SK-N-SH (cell line): ENCODE measurements around the gene NKAIN4. TPM values are rescaled to one million over a fixed set of nuclear protein-coding genes. Genes with fewer than 3 reads are reported as not detected.

Experiments
- CTCF ChIA-PET: fragments of 300-600, 350-600 bp; formaldehyde crosslinking; extraction: SDS; loops from one replicate; lab custom pipeline; 2021; lab: Yijun Ruan, JAX
- POLR2A ChIA-PET: fragments of 350-600 bp; sonication (Branson Sonifier 250); formaldehyde crosslinking; extraction: SDS; loops from one replicate; lab custom pipeline; 2020; ENCODE audit warnings: antibody characterized with exemption, inconsistent platforms; lab: Yijun Ruan, JAX
- DNase-seq: peaks from one replicate; pipeline ENCODE4 v3.0.0; 2012
- H2AFZ ChIP-seq: fragments of 200-600 bp; sonication (generic); 2 replicates; pipeline ENCODE4 v1.8.1; 2016; ENCODE audit warnings: antibody characterized with exemption, mild to moderate bottlenecking, low read depth
- H3F3A ChIP-seq: fragments of 200-600 bp; sonication (generic); replicated peaks from 2 replicates; pipeline ENCODE3; 2016; ENCODE audit warnings: antibody characterized with exemption, mild to moderate bottlenecking; ENCODE audit not compliant: insufficient read depth
- H3K27ac ChIP-seq, 2 experiments: fragments of 200-500 bp in 1 of 2; fragments of 200-600 bp in 1 of 2; sonication (Bioruptor generic) in 1 of 2; sonication (generic), shearing (Covaris generic) in 1 of 2; 2 replicates each; pipeline versions ENCODE4 v1.5.1 to v1.6.1; 2014 to 2016; ENCODE audit warnings: low read depth in 2 of 2, inconsistent platforms in 1 of 2, low read length in 1 of 2, mild to moderate bottlenecking in 1 of 2, mixed read lengths in 1 of 2
- H3K27me3 ChIP-seq: fragments of 200-600 bp; sonication (generic), shearing (Covaris generic); 2 replicates; pipeline ENCODE4 v1.6.1; 2016; ENCODE audit warnings: mixed run types; ENCODE audit not compliant: insufficient read depth
- H3K36me3 ChIP-seq, 2 experiments: fragments of 200-500 bp in 1 of 2; fragments of 200-600 bp in 1 of 2; sonication (Bioruptor generic) in 1 of 2; sonication (generic) in 1 of 2; replicated peaks in 1 of 2; 2 replicates each; pipeline versions ENCODE3 to v1.5.1; 2014 to 2016; ENCODE audit warnings: low read length in 1 of 2, mild to moderate bottlenecking in 1 of 2; ENCODE audit not compliant: insufficient read depth in 2 of 2, control insufficient read depth in 1 of 2
- H3K4me1 ChIP-seq, 2 experiments: fragments of 200-500 bp in 1 of 2; fragments of 200-600 bp in 1 of 2; sonication (Bioruptor generic) in 1 of 2; sonication (generic), shearing (Covaris generic) in 1 of 2; 2 replicates each; pipeline versions ENCODE4 v1.5.1 to v1.6.1; 2014 to 2016; ENCODE audit warnings: low read depth in 1 of 2, low read length in 1 of 2, mixed run types in 1 of 2; ENCODE audit not compliant: insufficient read depth in 2 of 2, control insufficient read depth in 1 of 2
- H3K4me2 ChIP-seq: fragments of 200-600 bp; sonication (generic), shearing (Covaris generic); 2 replicates; pipeline ENCODE4 v1.6.1; 2017; ENCODE audit warnings: mixed run types
- H3K4me3 ChIP-seq, 2 experiments: fragments of 200-500 bp in 1 of 2; fragments of 200-600 bp in 1 of 2; sonication (Bioruptor generic) in 1 of 2; sonication (generic), shearing (Covaris generic) in 1 of 2; 2 replicates each; pipeline versions ENCODE4 v1.5.1 to v1.8.1; 2014 to 2016; ENCODE audit warnings: low read depth in 2 of 2, inconsistent platforms in 1 of 2, low read length in 1 of 2, mild to moderate bottlenecking in 1 of 2, mixed read lengths in 1 of 2, moderate library complexity in 1 of 2
- H3K79me2 ChIP-seq: fragments of 200-600 bp; sonication (generic); 2 replicates; pipeline ENCODE4 v1.8.1; 2017; ENCODE audit warnings: mild to moderate bottlenecking; ENCODE audit not compliant: insufficient read depth
- H3K9ac ChIP-seq: fragments of 200-600 bp; sonication (generic); 2 replicates; pipeline ENCODE4 v1.6.1; 2017; ENCODE audit warnings: mixed run types
- H3K9me2 ChIP-seq: fragments of 200-600 bp; sonication (generic); 2 replicates; pipeline ENCODE4 v1.6.1; 2017; ENCODE audit warnings: mixed run types
- H3K9me3 ChIP-seq: fragments of 200-600 bp; sonication (generic); 2 replicates; pipeline ENCODE4 v1.6.1; 2017; ENCODE audit warnings: mixed run types, mild to moderate bottlenecking, moderate library complexity
- H4K20me1 ChIP-seq: fragments of 200-600 bp; sonication (generic); 2 replicates; pipeline ENCODE4 v1.6.1; 2017; ENCODE audit warnings: mild to moderate bottlenecking, mixed run types; ENCODE audit not compliant: insufficient read depth
- CHD2 ChIP-seq: fragments of 150-350 bp; IDR thresholded peaks from 2 replicates; pipeline ENCODE4 v1.6.1; 2018; ENCODE audit warnings: low read length; ENCODE audit not compliant: partially characterized antibody
- ELF1 ChIP-seq: IDR thresholded peaks from 2 replicates; pipeline ENCODE4 v1.4.0; 2012
- EP300 ChIP-seq, 2 experiments: IDR thresholded peaks; 2 replicates each; pipeline versions ENCODE4 v1.4.0 to v1.6.1; 2012; ENCODE audit warnings: borderline replicate concordance in 1 of 2, low read depth in 1 of 2, low read length in 1 of 2
- FOSL2 ChIP-seq: IDR thresholded peaks from 2 replicates; pipeline ENCODE4 v1.4.0; 2012; ENCODE audit warnings: low read depth, mild to moderate bottlenecking, moderate library complexity, borderline replicate concordance
- FOXM1 ChIP-seq: IDR thresholded peaks from 2 replicates; pipeline ENCODE4 v1.4.0; 2012; ENCODE audit warnings: low read depth, mild to moderate bottlenecking
- GABPA ChIP-seq: IDR thresholded peaks from 2 replicates; pipeline ENCODE4 v1.4.0; 2012; ENCODE audit warnings: low read depth, mild to moderate bottlenecking
- GATA2 ChIP-seq: sonication (generic); formaldehyde crosslinking; IDR thresholded peaks from 2 replicates; pipeline ENCODE4 v1.5.0; 2020; ENCODE audit warnings: mild to moderate bottlenecking, missing genetic modification reagents
- JUND ChIP-seq: IDR thresholded peaks from 2 replicates; pipeline ENCODE4 v1.4.0; 2012
- MEF2A ChIP-seq: IDR thresholded peaks from 2 replicates; pipeline ENCODE4 v1.4.0; 2012; ENCODE audit warnings: low read depth, borderline replicate concordance
- MXI1 ChIP-seq: IDR thresholded peaks from 2 replicates; pipeline ENCODE4 v1.6.1; 2012; ENCODE audit warnings: mild to moderate bottlenecking, low read depth, low read length, improper control_type of control experiment
- NFIC ChIP-seq: IDR thresholded peaks from 2 replicates; pipeline ENCODE4 v1.4.0; 2012; ENCODE audit warnings: borderline replicate concordance
- NRF1 ChIP-seq: IDR thresholded peaks from 2 replicates; pipeline ENCODE4 v1.6.1; 2012; ENCODE audit warnings: low read depth, mild to moderate bottlenecking, low read length
- POLR2AphosphoS5 ChIP-seq: IDR thresholded peaks from 2 replicates; pipeline ENCODE4 v1.6.1; 2012; ENCODE audit warnings: low read depth, low read length
- RCOR1 ChIP-seq: fragments of 150-350 bp; IDR thresholded peaks from 2 replicates; pipeline ENCODE4 v1.6.1; 2017; ENCODE audit warnings: antibody characterized with exemption, low read length
- RFX5 ChIP-seq: IDR thresholded peaks from 2 replicates; pipeline ENCODE4 v1.6.1; 2012; ENCODE audit warnings: mild to moderate bottlenecking, improper control_type of control experiment, low read length
- RXRA ChIP-seq: IDR thresholded peaks from 2 replicates; pipeline ENCODE4 v1.4.0; 2012; ENCODE audit warnings: low read depth, mild to moderate bottlenecking, borderline replicate concordance
- SIN3A ChIP-seq: IDR thresholded peaks from 2 replicates; pipeline ENCODE4 v1.6.1; 2012; ENCODE audit warnings: low read depth, mild to moderate bottlenecking, low read length, moderate library complexity, borderline replicate concordance
- SMC3 ChIP-seq: IDR thresholded peaks from 2 replicates; pipeline ENCODE4 v1.6.1; 2012; ENCODE audit warnings: low read depth, low read length, improper control_type of control experiment
- TAF1 ChIP-seq: IDR thresholded peaks from 2 replicates; pipeline ENCODE4 v1.6.1; 2012; ENCODE audit warnings: low read depth, mild to moderate bottlenecking, low read length, moderate library complexity, borderline replicate concordance
- TCF12 ChIP-seq: IDR thresholded peaks from 2 replicates; pipeline ENCODE4 v1.4.0; 2012
- TEAD4 ChIP-seq: IDR thresholded peaks from 2 replicates; pipeline ENCODE4 v1.4.0; 2012; ENCODE audit warnings: mild to moderate bottlenecking, borderline replicate concordance; ENCODE audit not compliant: insufficient read depth
- YY1 ChIP-seq: IDR thresholded peaks from 2 replicates; pipeline ENCODE4 v1.4.0; 2012; ENCODE audit warnings: low read depth, mild to moderate bottlenecking
- WGBS: methylation state at CpG from one replicate; pipeline ENCODE4 v1.1.6; 2017; ENCODE audit warnings: low lambda C conversion rate; 5-methylcytosine and 5-hydroxymethylcytosine counted together
- polyA plus RNA-seq, 3 experiments: library from polyadenylated mRNA; depleted of rRNA; stranded (reverse); fragments of >200 nt; gene quantifications; 2 replicates each; pipeline ENCODE4 v1.2.3, GENCODE V29; 2012
- TF ChIP-seq, protein P1 (sequence below): IDR thresholded peaks from 2 replicates; pipeline ENCODE4 v1.4.0; 2012; ENCODE audit warnings: low read depth, borderline replicate concordance
- TF ChIP-seq, protein P2 (sequence below): fragments of 150-350 bp; IDR thresholded peaks from 2 replicates; pipeline ENCODE4 v1.6.1; 2016; ENCODE audit warnings: mild to moderate bottlenecking, low read depth, low read length
- TF ChIP-seq, protein P3 (sequence below): IDR thresholded peaks from 2 replicates; pipeline ENCODE4 v1.4.0; 2012; ENCODE audit warnings: low read depth, borderline replicate concordance

The NKAIN4 gene
- polyA plus RNA-seq, 1 of the 3 experiments (the other 2 are of a cell fraction), result not detected

DNA sequence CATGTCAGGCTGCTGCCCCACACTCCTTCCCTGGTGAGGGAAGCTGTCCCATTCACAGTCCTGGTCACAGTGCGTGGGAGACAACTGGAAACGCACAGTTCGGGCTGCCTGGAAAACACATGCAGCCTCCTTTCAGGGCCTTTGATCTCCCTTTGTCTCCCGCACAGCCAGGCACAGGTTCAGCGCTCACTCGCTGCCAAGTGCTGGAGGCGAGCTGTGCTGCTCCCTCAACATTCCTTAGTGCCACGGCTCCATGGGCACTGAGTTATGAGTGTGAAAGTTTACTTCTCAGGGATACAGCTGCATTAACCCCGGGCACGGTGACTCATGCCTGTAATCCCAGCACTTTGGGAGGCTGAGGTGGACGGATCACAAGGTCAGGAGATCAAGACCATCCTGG lies 47.4 kb downstream of the NKAIN4 start:
- TF ChIP-seq SMC3, result no peak
- no peak for TF ChIP-seq CHD2
- TF ChIP-seq RFX5, result no peak
- no peak for TF ChIP-seq MEF2A
- TF ChIP-seq GATA2 (CRISPR knock-in tag), result no peak
- no peak for TF ChIP-seq SIN3A
- TF ChIP-seq, protein P1, sequence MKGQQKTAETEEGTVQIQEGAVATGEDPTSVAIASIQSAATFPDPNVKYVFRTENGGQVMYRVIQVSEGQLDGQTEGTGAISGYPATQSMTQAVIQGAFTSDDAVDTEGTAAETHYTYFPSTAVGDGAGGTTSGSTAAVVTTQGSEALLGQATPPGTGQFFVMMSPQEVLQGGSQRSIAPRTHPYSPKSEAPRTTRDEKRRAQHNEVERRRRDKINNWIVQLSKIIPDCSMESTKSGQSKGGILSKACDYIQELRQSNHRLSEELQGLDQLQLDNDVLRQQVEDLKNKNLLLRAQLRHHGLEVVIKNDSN, result no peak
- no peak for TF ChIP-seq FOSL2
- no peak for TF ChIP-seq POLR2AphosphoS5
- no peak for TF ChIP-seq TCF12
- TF ChIP-seq NRF1, result no peak
- TF ChIP-seq EP300 (IDR thresholded peaks at IDR 0.05; ENCODE audit: borderline replicate concordance in 1 of 2, low read depth in 1 of 2, low read length in 1 of 2), result no peak
- no peak for TF ChIP-seq JUND
- no peak for TF ChIP-seq FOXM1
- no peak for TF ChIP-seq GABPA
- TF ChIP-seq TEAD4, result no peak
- TF ChIP-seq, protein P2, sequence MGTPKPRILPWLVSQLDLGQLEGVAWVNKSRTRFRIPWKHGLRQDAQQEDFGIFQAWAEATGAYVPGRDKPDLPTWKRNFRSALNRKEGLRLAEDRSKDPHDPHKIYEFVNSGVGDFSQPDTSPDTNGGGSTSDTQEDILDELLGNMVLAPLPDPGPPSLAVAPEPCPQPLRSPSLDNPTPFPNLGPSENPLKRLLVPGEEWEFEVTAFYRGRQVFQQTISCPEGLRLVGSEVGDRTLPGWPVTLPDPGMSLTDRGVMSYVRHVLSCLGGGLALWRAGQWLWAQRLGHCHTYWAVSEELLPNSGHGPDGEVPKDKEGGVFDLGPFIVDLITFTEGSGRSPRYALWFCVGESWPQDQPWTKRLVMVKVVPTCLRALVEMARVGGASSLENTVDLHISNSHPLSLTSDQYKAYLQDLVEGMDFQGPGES, result no peak
- no peak for TF ChIP-seq RCOR1
- TF ChIP-seq TAF1, result no peak
- no peak for TF ChIP-seq NFIC
- no peaks in the 10 kb centered on the region for H3F3A ChIP-seq
- H3K4me3 ChIP-seq, result no peak overlapping the region
- no peak overlapping the region for H3K27ac ChIP-seq
- ChIA-PET POLR2A (no interaction called here), CTCF (interaction anchor here (0.8 to 3.0 kb wide), 4 partner anchors 8 to 175 kb away, joined by 3 to 15 read pairs (median 5); partner anchors contain the start of gene YTHDF1)
- H4K20me1 ChIP-seq, result peaks cover 89% of the 10 kb centered on the region
- WGBS, result 83% methylated on average over 11 of the region's 11 CpGs
- no peaks in the 10 kb centered on the region for H3K9me3 ChIP-seq
- H3K9ac ChIP-seq, result no peak overlapping the region
- no peak overlapping the region for H2AFZ ChIP-seq
- no peak overlapping the region for H3K4me2 ChIP-seq
- no peak for DNase-seq
- H3K79me2 ChIP-seq, result peaks cover 88% of the 10 kb centered on the region
- no peaks in the 10 kb centered on the region for H3K27me3 ChIP-seq
- H3K9me2 ChIP-seq, result no peaks in the 10 kb centered on the region
- H3K36me3 ChIP-seq, result peaks cover 50 to 65% of the 10 kb centered on the region in 2 experiments
- H3K4me1 ChIP-seq, result no peaks in the 10 kb centered on the region

DNA sequence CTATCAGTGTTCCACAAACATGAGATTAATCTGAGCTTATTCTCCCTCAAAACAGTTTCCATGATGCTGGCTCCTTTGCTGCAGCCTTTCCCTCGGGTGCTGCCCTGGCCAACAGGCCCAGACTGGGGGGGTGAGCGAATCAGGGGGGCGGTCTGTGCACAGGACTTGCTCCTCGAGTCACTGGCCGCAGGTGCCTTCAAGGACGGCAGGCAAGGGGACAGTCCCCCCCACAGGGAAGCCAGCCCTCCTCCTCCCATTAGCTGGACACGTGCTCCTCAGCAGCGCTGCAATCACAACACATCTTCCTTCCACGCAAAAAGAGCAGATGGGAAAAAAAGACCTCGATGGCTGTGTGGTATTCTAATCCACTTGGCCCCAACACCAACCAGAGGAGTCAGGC lies 48.4 kb downstream of the NKAIN4 start:
- Histone ChIP-seq H3K27me3 (no peaks in the 10 kb centered on the region), H4K20me1 (peaks cover 89% of the 10 kb centered on the region), H3K9ac (no peak overlapping the region), H3K27ac (no peak overlapping the region), H3K4me2 (no peak overlapping the region), H3K36me3 (peaks cover 45 to 71% of the 10 kb centered on the region in 2 experiments), H2AFZ (no peak overlapping the region), H3K9me3 (no peaks in the 10 kb centered on the region), H3K9me2 (no peaks in the 10 kb centered on the region), H3K4me1 (no peaks in the 10 kb centered on the region), H3F3A (no peaks in the 10 kb centered on the region), H3K4me3 (no peak overlapping the region), H3K79me2 (peaks cover 88% of the 10 kb centered on the region)
- CTCF ChIA-PET, result interaction anchor here (1.3 to 3.0 kb wide), 3 partner anchors 9 to 176 kb away, joined by 3 to 15 read pairs (median 6); partner anchors contain the start of gene YTHDF1
- 96% methylated on average over 5 of the region's 10 CpGs for WGBS
- DNase-seq, result no peak
- POLR2A ChIA-PET, result no interaction called here
- no peak for TF ChIP-seq RXRA
- no peak for TF ChIP-seq RFX5
- no peak for TF ChIP-seq ELF1
- TF ChIP-seq, protein P3, sequence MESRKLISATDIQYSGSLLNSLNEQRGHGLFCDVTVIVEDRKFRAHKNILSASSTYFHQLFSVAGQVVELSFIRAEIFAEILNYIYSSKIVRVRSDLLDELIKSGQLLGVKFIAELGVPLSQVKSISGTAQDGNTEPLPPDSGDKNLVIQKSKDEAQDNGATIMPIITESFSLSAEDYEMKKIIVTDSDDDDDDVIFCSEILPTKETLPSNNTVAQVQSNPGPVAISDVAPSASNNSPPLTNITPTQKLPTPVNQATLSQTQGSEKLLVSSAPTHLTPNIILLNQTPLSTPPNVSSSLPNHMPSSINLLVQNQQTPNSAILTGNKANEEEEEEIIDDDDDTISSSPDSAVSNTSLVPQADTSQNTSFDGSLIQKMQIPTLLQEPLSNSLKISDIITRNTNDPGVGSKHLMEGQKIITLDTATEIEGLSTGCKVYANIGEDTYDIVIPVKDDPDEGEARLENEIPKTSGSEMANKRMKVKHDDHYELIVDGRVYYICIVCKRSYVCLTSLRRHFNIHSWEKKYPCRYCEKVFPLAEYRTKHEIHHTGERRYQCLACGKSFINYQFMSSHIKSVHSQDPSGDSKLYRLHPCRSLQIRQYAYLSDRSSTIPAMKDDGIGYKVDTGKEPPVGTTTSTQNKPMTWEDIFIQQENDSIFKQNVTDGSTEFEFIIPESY, result no peak
- TF ChIP-seq CHD2, result no peak
- no peak for TF ChIP-seq SIN3A
- TF ChIP-seq, protein P1, result no peak
- TF ChIP-seq NRF1, result no peak
- no peak for TF ChIP-seq MXI1
- no peak for TF ChIP-seq SMC3
- no peak for TF ChIP-seq YY1
